ENCODE results near the gene PCDHAC1. TPM values are rescaled to one million over a fixed set of nuclear protein-coding genes. Genes with fewer than 3 reads are reported as not detected.
"Not testable (repeated sequence)": the region's sequence is repeated elsewhere in the genome, so short reads cannot be mapped to it uniquely, and the experiment has no call there.

PCDHAC1 gene, protein sequence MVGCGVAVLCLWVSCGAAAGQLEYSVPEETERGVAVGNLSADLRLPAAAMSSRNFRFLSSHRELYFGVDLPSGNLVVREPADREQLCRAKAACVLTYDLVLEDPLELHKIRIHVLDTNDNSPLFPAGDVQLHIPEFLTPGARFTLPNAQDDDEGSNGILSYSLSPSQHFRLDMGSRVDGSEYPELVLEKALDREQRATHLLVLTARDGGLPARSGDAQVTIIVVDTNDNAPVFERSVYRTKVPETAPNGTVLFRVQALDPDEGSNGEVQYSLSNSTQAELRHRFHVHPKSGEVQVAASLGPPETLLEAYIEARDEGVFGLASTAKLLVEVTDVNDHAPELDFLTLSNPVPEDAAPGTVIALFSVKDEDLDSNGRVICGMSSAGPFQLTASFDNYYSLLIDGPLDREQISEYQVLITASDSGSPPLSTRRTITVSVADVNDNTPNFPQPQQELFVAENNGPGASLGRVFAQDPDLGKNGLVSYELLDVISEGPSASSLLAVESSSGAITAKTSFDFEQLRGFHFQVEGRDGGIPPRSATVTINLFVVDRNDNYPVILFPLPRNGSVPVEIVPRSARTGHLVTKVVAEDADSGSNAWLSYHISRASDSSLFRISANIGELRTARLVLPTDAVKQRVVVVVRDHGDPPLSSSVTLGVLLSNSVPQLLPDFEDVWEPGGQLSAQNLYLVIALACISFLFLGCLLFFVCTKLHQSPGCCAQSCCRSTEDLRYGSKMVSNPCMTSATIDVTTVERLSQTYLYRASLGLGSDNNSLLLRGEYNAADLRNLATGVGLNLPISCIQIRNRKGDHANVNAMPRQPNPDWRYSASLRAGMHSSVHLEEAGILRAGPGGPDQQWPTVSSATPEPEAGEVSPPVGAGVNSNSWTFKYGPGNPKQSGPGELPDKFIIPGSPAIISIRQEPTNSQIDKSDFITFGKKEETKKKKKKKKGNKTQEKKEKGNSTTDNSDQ
- total RNA-seq = not detected

GRCh38 chr5:140925806-140926442, at the start of gene PCDHAC1:
TSS of gene PCDHAC1 (plus strand) at chr5:140926299. CDS start at chr5:140926893, 594 bp downstream.
- no peaks in the 10 kb centered on the region for H3K36me3 Mint-ChIP-seq
- H3K9me3 Mint-ChIP-seq = no peaks in the 10 kb centered on the region
- H3K4me1 Mint-ChIP-seq (ENCODE audit: low read depth in 2 of 2) = no peaks in the 10 kb centered on the region
- no peak within 1 kb of the TSS for H3K27ac Mint-ChIP-seq
- H3K4me3 Mint-ChIP-seq = no peak within 1 kb of the TSS
- peaks cover 11 to 22% of the 10 kb centered on the region in 2 donors for H3K27me3 Mint-ChIP-seq
- DNase-seq (ENCODE audit: low spot score) (no peak), ATAC-seq (peak in 1 of 2 donors; percentile 31)

GRCh38 chr5:140876541-140877261, 49.4 kb upstream of the PCDHAC1 start:
- H3K4me1 Mint-ChIP-seq (ENCODE audit: low read depth in 2 of 2); H3K36me3 Mint-ChIP-seq; ATAC-seq; DNase-seq (ENCODE audit: low spot score); H3K27ac Mint-ChIP-seq; H3K4me3 Mint-ChIP-seq: not testable (repeated sequence)
- H3K9me3 Mint-ChIP-seq = peaks cover 13% of the 10 kb centered on the region
- H3K27me3 Mint-ChIP-seq = peaks cover 8 to 16% of the 10 kb centered on the region in 2 donors

DNA sequence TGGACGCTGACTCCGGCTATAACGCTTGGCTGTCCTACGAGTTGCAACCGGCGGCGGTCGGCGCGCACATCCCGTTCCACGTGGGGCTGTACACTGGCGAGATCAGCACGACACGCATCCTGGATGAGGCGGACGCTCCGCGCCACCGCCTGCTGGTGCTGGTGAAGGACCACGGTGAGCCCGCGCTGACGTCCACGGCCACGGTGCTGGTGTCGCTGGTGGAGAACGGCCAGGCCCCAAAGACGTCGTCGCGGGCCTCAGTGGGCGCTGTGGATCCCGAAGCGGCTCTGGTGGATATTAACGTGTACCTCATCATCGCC, 48.9 kb upstream of the PCDHAC1 start:
- peaks cover 11% of the 10 kb centered on the region for H3K36me3 Mint-ChIP-seq
- peaks cover 9 to 18% of the 10 kb centered on the region in 2 donors for H3K27me3 Mint-ChIP-seq

DNA sequence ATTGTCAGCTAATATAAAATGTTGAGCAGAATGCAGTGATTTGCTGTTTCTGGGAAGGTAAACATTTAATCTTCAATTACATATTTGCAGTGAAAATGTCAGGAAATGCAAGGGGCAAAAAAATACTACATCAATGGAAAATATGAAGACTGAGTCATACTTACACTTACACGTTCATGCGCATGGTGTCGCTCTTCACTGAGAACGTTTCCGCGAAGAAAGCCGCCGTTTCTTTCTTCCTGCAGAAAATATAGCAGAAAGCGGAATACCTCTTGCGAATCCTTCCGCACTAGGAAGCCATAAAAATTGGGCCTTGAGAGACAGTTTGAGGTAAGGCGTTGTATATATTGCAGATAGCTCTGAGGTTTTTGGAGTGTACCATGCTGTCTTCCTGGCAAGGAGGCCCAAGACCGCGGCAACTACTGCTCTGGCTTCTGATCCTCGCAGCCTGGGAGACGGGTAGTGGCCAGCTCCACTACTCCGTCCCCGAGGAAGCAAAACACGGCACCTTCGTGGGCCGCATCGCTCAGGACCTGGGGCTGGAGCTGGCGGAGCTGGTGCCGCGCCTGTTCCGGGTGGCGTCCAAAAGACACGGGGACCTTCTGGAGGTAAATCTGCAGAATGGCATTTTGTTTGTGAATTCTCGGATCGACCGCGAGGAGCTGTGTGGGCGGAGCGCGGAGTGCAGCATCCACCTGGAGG, 44.1 kb upstream of the PCDHAC1 start, which contains the start of gene PCDHA13:
Gene PCDHA13, plus strand, starts transcription at position 236 of the 702 bp plus-strand sequence. Its CDS starts 145 bp downstream, at position 381.
- Mint-ChIP-seq H3K4me3 (no peak within 1 kb of the TSS), H3K36me3 (peaks cover 15% of the 10 kb centered on the region), H3K4me1 (ENCODE audit: low read depth in 2 of 2) (no peaks in the 10 kb centered on the region), H3K27ac (no peak within 1 kb of the TSS), H3K9me3 (peaks cover 14% of the 10 kb centered on the region), H3K27me3 (peaks cover 9 to 18% of the 10 kb centered on the region in 2 donors)
- ATAC-seq (no peak), DNase-seq (ENCODE audit: low spot score) (no peak)

More for the DNA sequence above, 48.9 kb upstream of the PCDHAC1 start:
- Mint-ChIP-seq H3K27ac (no peak overlapping the region), H3K4me1 (ENCODE audit: low read depth in 2 of 2) (no peaks in the 10 kb centered on the region), H3K9me3 (peaks cover 14% of the 10 kb centered on the region), H3K4me3 (no peak overlapping the region)
- DNase-seq (ENCODE audit: low spot score) = no peak
- peak in 1 of 2 donors; percentile 9 for ATAC-seq

DNA sequence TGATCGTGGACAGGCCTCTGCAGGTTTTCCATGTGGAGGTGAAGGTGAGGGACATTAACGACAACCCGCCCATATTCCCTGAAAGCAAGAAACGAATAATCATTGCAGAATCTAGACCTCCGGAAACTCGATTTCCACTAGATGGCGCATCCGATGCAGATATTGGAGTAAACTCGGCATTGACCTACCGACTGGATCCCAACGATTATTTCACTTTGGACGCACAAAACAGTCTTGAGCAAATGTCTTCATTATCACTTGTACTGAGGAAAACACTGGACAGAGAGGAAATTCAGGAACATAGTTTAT, 43.6 kb upstream of the PCDHAC1 start:
- H3K27ac Mint-ChIP-seq = no peak overlapping the region
- peaks cover 19% of the 10 kb centered on the region for H3K36me3 Mint-ChIP-seq
- H3K27me3 Mint-ChIP-seq = peaks cover 9 to 22% of the 10 kb centered on the region in 2 donors
- ATAC-seq = no peak
- H3K4me3 Mint-ChIP-seq = no peak overlapping the region
- no peaks in the 10 kb centered on the region for H3K4me1 Mint-ChIP-seq (ENCODE audit: low read depth in 2 of 2)
- H3K9me3 Mint-ChIP-seq = peaks cover 14% of the 10 kb centered on the region
- no peak for DNase-seq (ENCODE audit: low spot score)

GRCh38 chr5:140883373-140883772, 42.7 kb upstream of the PCDHAC1 start:
- H3K27ac Mint-ChIP-seq = no peak overlapping the region
- peaks cover 20% of the 10 kb centered on the region for H3K36me3 Mint-ChIP-seq
- peaks cover 14% of the 10 kb centered on the region for H3K9me3 Mint-ChIP-seq
- ATAC-seq (no peak), DNase-seq (ENCODE audit: low spot score) (no peak)
- H3K4me1 Mint-ChIP-seq (ENCODE audit: low read depth in 2 of 2) = no peaks in the 10 kb centered on the region
- H3K27me3 Mint-ChIP-seq = peaks cover 9 to 25% of the 10 kb centered on the region in 2 donors
- no peak overlapping the region for H3K4me3 Mint-ChIP-seq

GRCh38 chr5:140883927-140884697, 42.0 kb upstream of the PCDHAC1 start:
- H3K27ac Mint-ChIP-seq = no peak overlapping the region
- peak in 1 of 2 donors; percentile 41 for ATAC-seq
- H3K9me3 Mint-ChIP-seq = peaks cover 10% of the 10 kb centered on the region
- H3K36me3 Mint-ChIP-seq = peaks cover 20% of the 10 kb centered on the region
- H3K4me3 Mint-ChIP-seq = no peak overlapping the region
- peaks cover 9 to 25% of the 10 kb centered on the region in 2 donors for H3K27me3 Mint-ChIP-seq
- H3K4me1 Mint-ChIP-seq (ENCODE audit: low read depth in 2 of 2) = no peaks in the 10 kb centered on the region
- no peak for DNase-seq (ENCODE audit: low spot score)

DNA sequence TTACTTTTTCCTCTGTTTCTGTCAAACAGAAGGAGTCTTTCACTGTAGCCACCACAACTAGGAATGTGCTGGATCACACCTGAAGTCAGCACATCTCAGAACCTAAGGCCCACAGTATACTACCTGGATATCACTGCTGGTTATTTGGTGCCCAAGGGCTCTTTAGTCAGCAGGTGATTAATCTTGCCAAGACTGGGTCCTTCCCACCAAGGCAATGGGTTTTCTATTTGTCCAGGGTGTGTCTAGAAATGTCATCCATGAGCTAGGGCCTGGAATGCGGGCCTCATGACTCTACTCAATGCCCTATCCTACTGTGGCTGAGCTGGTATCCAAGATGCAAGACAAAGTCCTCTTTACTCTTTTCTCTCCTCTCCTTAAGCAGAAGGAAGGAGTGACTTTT, 9.8 kb upstream of the PCDHAC1 start:
- Mint-ChIP-seq H3K4me1 (ENCODE audit: low read depth in 2 of 2) (no peaks in the 10 kb centered on the region), H3K4me3 (no peak overlapping the region), H3K27ac (no peak overlapping the region), H3K9me3 (peaks cover 14% of the 10 kb centered on the region), H3K27me3 (no peaks in the 10 kb centered on the region), H3K36me3 (no peaks in the 10 kb centered on the region)
- DNase-seq (ENCODE audit: low spot score) (no peak), ATAC-seq (no peak)

- Mint-ChIP-seq H3K36me3 (no peaks in the 10 kb centered on the region), H3K27me3 (peaks cover 9 to 11% of the 10 kb centered on the region in 2 donors), H3K4me3 (no peak overlapping the region), H3K27ac (no peak overlapping the region), H3K9me3 (peaks cover 4% of the 10 kb centered on the region), H3K4me1 (ENCODE audit: low read depth in 2 of 2) (no peaks in the 10 kb centered on the region)
- ATAC-seq = no peak
- no peak for DNase-seq (ENCODE audit: low spot score)
Measured at GRCh38 chr5:140923601-140924000, 2.5 kb upstream of the PCDHAC1 start.

- Mint-ChIP-seq H3K4me3 (no peak overlapping the region), H3K9me3 (no peaks in the 10 kb centered on the region), H3K27me3 (peaks cover 11 to 22% of the 10 kb centered on the region in 2 donors), H3K4me1 (ENCODE audit: low read depth in 2 of 2) (no peaks in the 10 kb centered on the region), H3K36me3 (no peaks in the 10 kb centered on the region), H3K27ac (no peak overlapping the region)
- DNase-seq (ENCODE audit: low spot score) = no peak
- peak in 1 of 2 donors; percentile 31 for ATAC-seq
Measured at GRCh38 chr5:140926443-140927227, 536 bp downstream of the PCDHAC1 start.

DNA sequence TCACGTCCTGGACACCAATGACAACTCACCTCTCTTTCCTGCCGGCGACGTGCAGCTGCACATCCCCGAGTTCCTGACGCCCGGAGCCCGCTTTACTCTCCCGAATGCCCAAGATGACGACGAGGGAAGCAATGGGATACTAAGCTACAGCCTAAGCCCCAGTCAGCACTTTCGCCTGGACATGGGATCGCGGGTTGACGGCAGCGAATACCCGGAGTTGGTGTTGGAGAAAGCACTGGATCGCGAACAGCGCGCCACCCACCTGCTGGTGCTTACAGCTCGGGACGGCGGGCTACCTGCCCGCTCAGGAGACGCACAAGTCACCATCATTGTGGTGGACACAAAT, 1.1 kb downstream of the PCDHAC1 start:
- no peak for ATAC-seq
- H3K4me1 Mint-ChIP-seq (ENCODE audit: low read depth in 2 of 2) = no peaks in the 10 kb centered on the region
- H3K27me3 Mint-ChIP-seq = peaks cover 10 to 22% of the 10 kb centered on the region in 2 donors
- no peaks in the 10 kb centered on the region for H3K9me3 Mint-ChIP-seq
- no peaks in the 10 kb centered on the region for H3K36me3 Mint-ChIP-seq
- no peak for DNase-seq (ENCODE audit: low spot score)
- H3K4me3 Mint-ChIP-seq = no peak overlapping the region
- no peak overlapping the region for H3K27ac Mint-ChIP-seq
